ENCODE results near the gene WDR82.

WDR82 gene

DNA sequence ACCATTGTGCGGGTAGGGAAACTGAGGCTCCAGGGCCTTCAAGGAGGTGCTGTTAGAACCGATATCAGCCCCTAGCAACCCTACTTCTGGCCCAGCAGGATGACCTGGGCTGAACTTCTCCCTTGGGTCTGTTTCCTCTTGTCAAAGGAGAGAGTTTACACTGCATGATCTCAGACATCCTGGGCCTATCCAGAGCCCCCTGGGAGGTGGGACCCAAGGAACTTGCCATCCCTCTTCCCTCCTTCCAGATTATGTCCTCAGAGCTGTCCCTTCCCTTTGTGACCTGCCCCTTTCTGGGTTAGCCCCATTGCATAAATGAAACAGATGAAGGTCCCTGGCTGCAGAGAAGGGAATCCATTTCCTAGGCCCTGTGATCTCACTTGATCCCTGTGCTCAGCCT lies 25.4 kb upstream of the WDR82 start:
- Histone ChIP-seq H3F3A (ENCODE audit: low read depth) (no peaks in the 10 kb centered on the region), H3K4me1 (ENCODE audit: insufficient read depth, low read length, poor library complexity, severe bottlenecking) (peaks cover 8% of the 10 kb centered on the region), H3K4me2 (ENCODE audit: low read depth, low read length, poor library complexity, severe bottlenecking) (no peak overlapping the region), H3K9me3 (ENCODE audit: insufficient read depth, low read depth, low read length) (no peaks in the 10 kb centered on the region), H3K9ac (ENCODE audit: low read depth, low read length, poor library complexity, severe bottlenecking) (no peak overlapping the region), H4K20me1 (ENCODE audit: insufficient read depth, low read length, poor library complexity, severe bottlenecking) (no peaks in the 10 kb centered on the region), H2AFZ (ENCODE audit: low read length) (no peak overlapping the region), H3K36me3 (ENCODE audit: insufficient read depth, low read length) (no peaks in the 10 kb centered on the region), H3K9me2 (replicated peaks; ENCODE audit: low read depth, low read length) (no peaks in the 10 kb centered on the region), H3K27me3 (ENCODE audit: insufficient read depth, low read length, poor library complexity, severe bottlenecking) (no peaks in the 10 kb centered on the region), H3K79me2 (ENCODE audit: insufficient read depth, low read length) (no peaks in the 10 kb centered on the region), H3K4me3 (ENCODE audit: low read length, poor library complexity, severe bottlenecking) (no peak overlapping the region)
- TF ChIP-seq, protein P1, sequence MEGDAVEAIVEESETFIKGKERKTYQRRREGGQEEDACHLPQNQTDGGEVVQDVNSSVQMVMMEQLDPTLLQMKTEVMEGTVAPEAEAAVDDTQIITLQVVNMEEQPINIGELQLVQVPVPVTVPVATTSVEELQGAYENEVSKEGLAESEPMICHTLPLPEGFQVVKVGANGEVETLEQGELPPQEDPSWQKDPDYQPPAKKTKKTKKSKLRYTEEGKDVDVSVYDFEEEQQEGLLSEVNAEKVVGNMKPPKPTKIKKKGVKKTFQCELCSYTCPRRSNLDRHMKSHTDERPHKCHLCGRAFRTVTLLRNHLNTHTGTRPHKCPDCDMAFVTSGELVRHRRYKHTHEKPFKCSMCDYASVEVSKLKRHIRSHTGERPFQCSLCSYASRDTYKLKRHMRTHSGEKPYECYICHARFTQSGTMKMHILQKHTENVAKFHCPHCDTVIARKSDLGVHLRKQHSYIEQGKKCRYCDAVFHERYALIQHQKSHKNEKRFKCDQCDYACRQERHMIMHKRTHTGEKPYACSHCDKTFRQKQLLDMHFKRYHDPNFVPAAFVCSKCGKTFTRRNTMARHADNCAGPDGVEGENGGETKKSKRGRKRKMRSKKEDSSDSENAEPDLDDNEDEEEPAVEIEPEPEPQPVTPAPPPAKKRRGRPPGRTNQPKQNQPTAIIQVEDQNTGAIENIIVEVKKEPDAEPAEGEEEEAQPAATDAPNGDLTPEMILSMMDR (conservative IDR thresholded peaks at IDR 0.05; ENCODE audit: low read length), result no peak
- TF ChIP-seq EZH2phosphoT487 (IDR thresholded peaks at IDR 0.05; ENCODE audit: borderline replicate concordance), result no peak

DNA sequence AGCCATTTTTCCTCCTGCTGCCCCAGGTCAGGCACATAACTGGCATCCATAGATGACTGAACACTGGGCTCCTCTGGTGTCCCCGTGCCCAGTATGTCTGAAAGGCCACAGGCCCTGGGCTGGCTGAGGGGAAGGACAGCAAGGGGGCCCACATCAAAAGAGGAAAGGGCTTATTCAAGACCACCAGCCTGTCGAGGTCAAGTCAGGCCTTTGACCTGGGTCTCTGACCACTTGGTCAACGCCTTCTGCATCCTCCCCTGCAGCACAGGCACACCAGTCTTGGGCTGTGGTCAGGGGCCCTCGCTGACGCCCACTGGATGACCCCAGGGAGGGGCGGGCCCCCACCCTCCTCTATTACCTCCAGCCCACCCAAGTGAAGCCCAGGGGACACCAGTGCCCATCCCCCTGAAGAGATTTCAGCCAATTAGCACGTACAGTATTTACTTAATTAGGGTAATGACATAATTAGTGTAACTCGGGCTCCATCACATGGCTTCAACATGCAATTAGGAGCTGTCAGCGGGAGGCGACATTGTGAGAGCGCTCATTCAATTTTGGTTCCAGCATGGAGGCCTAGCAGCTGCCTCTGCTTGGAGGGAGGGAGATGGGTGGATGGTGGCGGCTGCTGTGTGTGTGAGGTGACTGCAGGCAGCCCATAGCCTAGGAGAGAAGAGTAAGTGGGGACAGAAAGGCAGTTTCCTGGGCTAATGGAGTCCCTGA lies 24.1 kb upstream of the WDR82 start:
- no peaks in the 10 kb centered on the region for H4K20me1 ChIP-seq (ENCODE audit: insufficient read depth, low read length, poor library complexity, severe bottlenecking)

DNA sequence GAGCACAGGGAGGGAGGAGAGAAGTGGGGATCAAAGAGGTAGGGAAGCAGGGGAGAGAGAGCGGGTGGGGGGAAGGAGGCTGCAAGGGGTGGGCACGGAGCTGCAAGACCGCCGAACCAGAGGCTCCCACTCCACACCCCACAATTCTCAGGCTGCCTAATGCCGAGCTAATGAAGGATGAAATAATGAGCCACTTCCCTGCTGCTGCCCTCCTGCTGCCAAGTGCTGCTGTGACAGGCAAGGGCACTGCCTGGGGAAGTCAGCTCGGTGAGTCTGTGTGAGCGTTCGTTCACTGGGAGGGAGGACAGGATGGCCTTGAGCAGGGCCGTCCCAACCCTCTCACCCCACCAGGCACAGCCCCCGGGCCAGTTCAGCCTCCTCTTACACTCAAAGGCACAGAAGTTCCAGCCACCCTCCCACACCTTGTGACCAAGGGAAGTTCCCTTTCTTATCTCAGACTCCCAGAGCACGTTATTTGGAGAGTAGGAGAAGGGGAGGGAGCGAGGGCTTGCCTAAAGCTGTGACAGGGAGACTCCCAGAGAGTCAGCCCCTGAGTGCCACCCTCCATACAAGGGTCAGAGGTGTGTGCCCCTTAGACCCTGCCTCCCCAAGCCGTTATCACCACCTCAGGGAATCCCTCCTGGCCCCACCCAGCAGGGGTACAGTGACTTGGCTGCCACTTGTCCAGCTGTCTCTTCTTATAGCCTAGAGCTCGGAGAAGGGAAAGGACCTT lies 21.6 kb upstream of the WDR82 start:
- Histone ChIP-seq H2AFZ (ENCODE audit: low read length) (no peak overlapping the region), H3K4me2 (ENCODE audit: low read depth, low read length, poor library complexity, severe bottlenecking) (no peak overlapping the region), H3K9me3 (ENCODE audit: insufficient read depth, low read depth, low read length) (no peaks in the 10 kb centered on the region), H4K20me1 (ENCODE audit: insufficient read depth, low read length, poor library complexity, severe bottlenecking) (no peaks in the 10 kb centered on the region), H3K36me3 (ENCODE audit: insufficient read depth, low read length) (no peaks in the 10 kb centered on the region), H3K4me3 (ENCODE audit: low read length, poor library complexity, severe bottlenecking) (no peak overlapping the region), H3K27me3 (ENCODE audit: insufficient read depth, low read length, poor library complexity, severe bottlenecking) (no peaks in the 10 kb centered on the region), H3K9me2 (replicated peaks; ENCODE audit: low read depth, low read length) (no peaks in the 10 kb centered on the region), H3F3A (ENCODE audit: low read depth) (no peaks in the 10 kb centered on the region), H3K9ac (ENCODE audit: low read depth, low read length, poor library complexity, severe bottlenecking) (no peak overlapping the region), H3K79me2 (ENCODE audit: insufficient read depth, low read length) (no peaks in the 10 kb centered on the region), H3K4me1 (ENCODE audit: insufficient read depth, low read length, poor library complexity, severe bottlenecking) (peaks cover 12% of the 10 kb centered on the region)
- no peak for TF ChIP-seq EZH2phosphoT487 (IDR thresholded peaks at IDR 0.05; ENCODE audit: borderline replicate concordance)
- TF ChIP-seq, protein P1 (conservative IDR thresholded peaks at IDR 0.05; ENCODE audit: low read length), result 0 out of 2 replicates have a peak, but pooled peaks have one; percentile 13

More for the DNA sequence above, 24.1 kb upstream of the WDR82 start:
- no peak overlapping the region for H3K4me3 ChIP-seq (ENCODE audit: low read length, poor library complexity, severe bottlenecking)
- H3K9me2 ChIP-seq (replicated peaks; ENCODE audit: low read depth, low read length), result no peaks in the 10 kb centered on the region
- TF ChIP-seq, protein P1 (conservative IDR thresholded peaks at IDR 0.05; ENCODE audit: low read length), result no peak
- TF ChIP-seq EZH2phosphoT487 (IDR thresholded peaks at IDR 0.05; ENCODE audit: borderline replicate concordance), result no peak
- no peaks in the 10 kb centered on the region for H3K9me3 ChIP-seq (ENCODE audit: insufficient read depth, low read depth, low read length)
- no peaks in the 10 kb centered on the region for H3K79me2 ChIP-seq (ENCODE audit: insufficient read depth, low read length)
- H3K27me3 ChIP-seq (ENCODE audit: insufficient read depth, low read length, poor library complexity, severe bottlenecking), result no peaks in the 10 kb centered on the region
- no peak overlapping the region for H3K9ac ChIP-seq (ENCODE audit: low read depth, low read length, poor library complexity, severe bottlenecking)
- H3K36me3 ChIP-seq (ENCODE audit: insufficient read depth, low read length), result no peaks in the 10 kb centered on the region
- peaks cover 12% of the 10 kb centered on the region for H3K4me1 ChIP-seq (ENCODE audit: insufficient read depth, low read length, poor library complexity, severe bottlenecking)
- H2AFZ ChIP-seq (ENCODE audit: low read length), result no peak overlapping the region
- no peaks in the 10 kb centered on the region for H3F3A ChIP-seq (ENCODE audit: low read depth)
- H3K4me2 ChIP-seq (ENCODE audit: low read depth, low read length, poor library complexity, severe bottlenecking), result no peak overlapping the region
